RWPE2 (cell line): ENCODE data around the gene GANAB.
A peak's percentile ranks its signal among the peaks of the same experiment; 100 is the strongest.
"Not testable (repeated sequence)": the region's sequence is repeated elsewhere in the genome, so short reads cannot be mapped to it uniquely, and the experiment has no call there.

Source experiments
- ATAC-seq: fragments of 200-7000 bp; cut with Tn5 transposase; 3 replicates; pipeline ENCODE4 v1.9.1; 2021; ENCODE audit warnings: low read depth
- DNase-seq: peaks from one replicate; pipeline ENCODE4 v3.0.0-alpha.2; 2020; ENCODE audit warnings: low spot score
- H3K27ac ChIP-seq: fragments of 450-650 bp; 2 replicates; pipeline ENCODE4 v1.5.1; 2017; ENCODE audit warnings: mild to moderate bottlenecking; ENCODE audit not compliant: poor library complexity, severe bottlenecking
- H3K27me3 ChIP-seq: fragments of 250-450 bp; sonication (Bioruptor Pico); 2 replicates; pipeline ENCODE4 v1.5.1; 2021; ENCODE audit warnings: mild to moderate bottlenecking, moderate library complexity; ENCODE audit not compliant: insufficient read depth, poor library complexity, severe bottlenecking
- H3K36me3 ChIP-seq: fragments of 250-450 bp; sonication (Bioruptor Pico); 2 replicates; pipeline ENCODE4 v1.5.1; 2020; ENCODE audit warnings: low read depth, mild to moderate bottlenecking, moderate library complexity
- H3K4me1 ChIP-seq: fragments of 250-450 bp; sonication (Bioruptor Pico); 2 replicates; pipeline ENCODE4 v1.5.1; 2021; ENCODE audit warnings: mild to moderate bottlenecking, moderate library complexity; ENCODE audit not compliant: insufficient read depth, poor library complexity, severe bottlenecking
- H3K4me3 ChIP-seq: fragments of 250-450 bp; sonication (Bioruptor Pico); 2 replicates; pipeline ENCODE4 v1.5.1; 2021; ENCODE audit warnings: mild to moderate bottlenecking, moderate library complexity; ENCODE audit not compliant: severe bottlenecking
- H3K9me3 ChIP-seq: fragments of 250-450 bp; sonication (Bioruptor Pico); 2 replicates; pipeline ENCODE4 v1.5.1; 2021; ENCODE audit warnings: mild to moderate bottlenecking, moderate library complexity; ENCODE audit not compliant: severe bottlenecking
- CTCF ChIP-seq: fragments of 450-650 bp; IDR thresholded peaks from one replicate; pipeline ENCODE4 v1.5.1; 2017; ENCODE audit warnings: mild to moderate bottlenecking, moderate library complexity; ENCODE audit not compliant: poor library complexity, severe bottlenecking

The GANAB gene

GRCh38 chr11:62678433-62678769 lies 32.0 kb upstream of the GANAB start:
- H3K9me3 ChIP-seq, result no peaks in the 10 kb centered on the region
- peaks cover 9% of the 10 kb centered on the region for H3K4me1 ChIP-seq
- TF ChIP-seq CTCF, result no peak
- no peak for DNase-seq
- no peaks in the 10 kb centered on the region for H3K27me3 ChIP-seq
- peak overlapping the region; percentile 34 for H3K27ac ChIP-seq
- H3K4me3 ChIP-seq, result peak overlapping the region; percentile 84
- no peak; the same call in 2 of the 3 replicates for ATAC-seq
- H3K36me3 ChIP-seq, result peaks cover 40% of the 10 kb centered on the region

- Histone ChIP-seq H3K36me3 (peaks cover 47% of the 10 kb centered on the region), H3K4me3 (peak overlapping the region; percentile 84), H3K27me3 (no peaks in the 10 kb centered on the region), H3K4me1 (peaks cover 9% of the 10 kb centered on the region), H3K27ac (peak overlapping the region; percentile 34), H3K9me3 (no peaks in the 10 kb centered on the region)
- ATAC-seq (no peak), DNase-seq (no peak)
- no peak for TF ChIP-seq CTCF
Measured at GRCh38 chr11:62677714-62678113, 31.3 kb upstream of the GANAB start.

GRCh38 chr11:62677156-62677555 lies 30.7 kb upstream of the GANAB start:
- H3K36me3 ChIP-seq, result peaks cover 50% of the 10 kb centered on the region
- H3K9me3 ChIP-seq, result no peaks in the 10 kb centered on the region
- H3K27ac ChIP-seq, result no peak overlapping the region
- H3K4me3 ChIP-seq, result no peak overlapping the region
- DNase-seq, result no peak
- H3K27me3 ChIP-seq, result no peaks in the 10 kb centered on the region
- H3K4me1 ChIP-seq, result peaks cover 12% of the 10 kb centered on the region
- no peak for ATAC-seq
- TF ChIP-seq CTCF, result no peak

GRCh38 chr11:62676698-62677097 lies 30.3 kb upstream of the GANAB start:
- H3K4me3 ChIP-seq, result no peak overlapping the region
- no peaks in the 10 kb centered on the region for H3K9me3 ChIP-seq
- no peak overlapping the region for H3K27ac ChIP-seq
- TF ChIP-seq CTCF, result no peak
- ATAC-seq (no peak), DNase-seq (no peak)
- H3K27me3 ChIP-seq, result no peaks in the 10 kb centered on the region
- H3K36me3 ChIP-seq, result peaks cover 50% of the 10 kb centered on the region
- H3K4me1 ChIP-seq, result peaks cover 12% of the 10 kb centered on the region

- Histone ChIP-seq H3K36me3 (peaks cover 50% of the 10 kb centered on the region), H3K4me1 (peaks cover 18% of the 10 kb centered on the region)
- not testable (repeated sequence) for H3K27me3 ChIP-seq, H3K9me3 ChIP-seq, H3K4me3 ChIP-seq, H3K27ac ChIP-seq, DNase-seq, ATAC-seq
Measured at GRCh38 chr11:62675415-62675814, 29.0 kb upstream of the GANAB start.
